Gastrocnemius medialis (tissue), 4 donors: ENCODE data around the gene LHPP.
A peak's percentile ranks its signal among the peaks of the same experiment; 100 is the strongest.

ENCODE experiments used
- CTCF ChIP-seq, 5 experiments: fragments of 450-650 bp in 3 of 5; fragments of 200-600 bp in 2 of 5; sonication (generic) in 2 of 5; IDR thresholded peaks in 4 of 5; conservative IDR thresholded peaks in 1 of 5; 1 replicate in 4 of 5; 2 replicates in 1 of 5; pipeline ENCODE4 v1.5.1; 2016 to 2019; ENCODE audit warnings: antibody characterized with exemption in 5 of 5, mild to moderate bottlenecking in 3 of 5, moderate library complexity in 3 of 5
- POLR2A ChIP-seq, 2 donors: fragments of 450-650 bp; IDR thresholded peaks; one replicate each; pipeline ENCODE4 v1.6.1; 2017; ENCODE audit warnings: antibody characterized with exemption in 2 of 2, mild to moderate bottlenecking in 2 of 2, moderate library complexity in 2 of 2

- TF ChIP-seq CTCF (IDR thresholded peaks at IDR 0.05 in 4 of 5, conservative IDR thresholded peaks at IDR 0.05 in 1 of 5) (peak; percentile 83 to 93 (median 89)), POLR2A (IDR thresholded peaks at IDR 0.05) (no peak)
Measured at GRCh38 chr10:124530215-124530665, 68.6 kb downstream of the LHPP start.
